Lower lobe of right lung (tissue), 2 donors: ENCODE measurements around the gene PARVB. TPM values are rescaled to one million over a fixed set of nuclear protein-coding genes. Genes with fewer than 3 reads are reported as not detected.
A peak's percentile ranks its signal among the peaks of the same experiment; 100 is the strongest.

ENCODE experiments used
- ATAC-seq, 2 donors: fragments of 200-7000 bp; cut with Tn5 transposase; one replicate each; pipeline ENCODE4 v1.9.1; 2020 to 2022; ENCODE audit warnings: mild to moderate bottlenecking in 2 of 2, moderate library complexity in 2 of 2
- DNase-seq: peaks from one replicate; pipeline ENCODE4 v3.0.0-alpha.2; 2020
- H3K27ac ChIP-seq: fragments of 200-600 bp; one replicate; pipeline ENCODE4 v1.8.0; 2022
- H3K27me3 ChIP-seq: fragments of 200-600 bp; one replicate; pipeline ENCODE4 v1.8.0; 2022; ENCODE audit warnings: low read depth
- H3K36me3 ChIP-seq: fragments of 200-600 bp; one replicate; pipeline ENCODE4 v1.8.0; 2022; ENCODE audit warnings: mild to moderate bottlenecking
- H3K4me1 ChIP-seq: fragments of 200-600 bp; one replicate; pipeline ENCODE4 v1.8.0; 2022
- H3K4me3 ChIP-seq: fragments of 200-600 bp; one replicate; pipeline ENCODE4 v1.8.0; 2022; ENCODE audit warnings: mild to moderate bottlenecking
- H3K9me3 ChIP-seq: fragments of 200-600 bp; one replicate; pipeline ENCODE4 v1.8.0; 2022
- CTCF ChIP-seq: fragments of 200-600 bp; IDR thresholded peaks from one replicate; pipeline ENCODE4 v1.8.0; 2022; ENCODE audit warnings: antibody characterized with exemption, mild to moderate bottlenecking
- intact Hi-C: fragments of 100-400 bp; cut with DNase I; formaldehyde crosslinking; loops from one replicate; pipeline ENCODE4 v1.11.0; 2022
- total RNA-seq: library from RNA; stranded (reverse); fragmentation: NEBNext Ultra II Directional; extraction: Animal tissue kit (Norgen Biotek cat#: 25700); gene quantifications from one replicate; pipeline ENCODE4 v1.2.1, GENCODE V29; 2021
- donor health status: DM: no; HTN: yes; CAD: no; lungs with severe emphysema.

Gene PARVB
- total RNA-seq, 1 donor from 2014 or later = 44.7 TPM

- TF ChIP-seq CTCF = no peak
- ATAC-seq (no peak), DNase-seq (no peak)
- Histone ChIP-seq H3K9me3 (peaks cover 7% of the 10 kb centered on the region), H3K36me3 (peaks cover under 1% of the 10 kb centered on the region), H3K4me3 (no peak overlapping the region), H3K27ac (no peak overlapping the region), H3K27me3 (no peaks in the 10 kb centered on the region), H3K4me1 (peaks cover 18% of the 10 kb centered on the region)
- intact Hi-C loops = no loop called here
Observed at GRCh38 chr22:44125421-44125820, 101.3 kb downstream of the PARVB start.

- TF ChIP-seq CTCF = no peak
Observed at GRCh38 chr22:44126807-44127206, 102.7 kb downstream of the PARVB start.

GRCh38 chr22:44127356-44127755, 103.3 kb downstream of the PARVB start:
- no peak overlapping the region for H3K4me3 ChIP-seq
- H3K36me3 ChIP-seq = peaks cover 11% of the 10 kb centered on the region
- DNase-seq (peak; percentile 41), ATAC-seq (peak; percentile 68 to 78)
- intact Hi-C loops = no loop called here
- H3K4me1 ChIP-seq = peaks cover 18% of the 10 kb centered on the region
- H3K27me3 ChIP-seq = no peaks in the 10 kb centered on the region
- TF ChIP-seq CTCF = no peak
- peaks cover 7% of the 10 kb centered on the region for H3K9me3 ChIP-seq
- H3K27ac ChIP-seq = no peak overlapping the region

More at GRCh38 chr22:44126807-44127206, 102.7 kb downstream of the PARVB start:
- intact Hi-C loops = no loop called here
- no peak overlapping the region for H3K4me3 ChIP-seq
- H3K4me1 ChIP-seq = peaks cover 18% of the 10 kb centered on the region
- no peak for ATAC-seq
- H3K36me3 ChIP-seq = peaks cover 7% of the 10 kb centered on the region
- peaks cover 7% of the 10 kb centered on the region for H3K9me3 ChIP-seq
- DNase-seq = no peak
- no peaks in the 10 kb centered on the region for H3K27me3 ChIP-seq
- no peak overlapping the region for H3K27ac ChIP-seq

- TF ChIP-seq CTCF = no peak
- ATAC-seq (peak; percentile 34 to 42), DNase-seq (peak; percentile 35)
- H3K36me3 ChIP-seq = peaks cover 28% of the 10 kb centered on the region
- peaks cover 7% of the 10 kb centered on the region for H3K9me3 ChIP-seq
- H3K4me1 ChIP-seq = peaks cover 18% of the 10 kb centered on the region
- intact Hi-C loops = no loop called here
- no peak overlapping the region for H3K4me3 ChIP-seq
- no peak overlapping the region for H3K27ac ChIP-seq
- H3K27me3 ChIP-seq = no peaks in the 10 kb centered on the region
Observed at GRCh38 chr22:44128958-44129618, 105.0 kb downstream of the PARVB start.

- Histone ChIP-seq H3K27me3 (no peaks in the 10 kb centered on the region), H3K4me1 (peaks cover 18% of the 10 kb centered on the region), H3K9me3 (peaks cover 7% of the 10 kb centered on the region), H3K36me3 (peaks cover 31% of the 10 kb centered on the region), H3K4me3 (no peak overlapping the region), H3K27ac (no peak overlapping the region)
- ATAC-seq (no peak), DNase-seq (no peak)
- intact Hi-C loops = no loop called here
- no peak for TF ChIP-seq CTCF
Observed at GRCh38 chr22:44129619-44129976, 105.5 kb downstream of the PARVB start.
